GM21737 (cell line): ENCODE data around the gene ENHO.

Experiments used
- ATAC-seq: cut with Tn5 transposase; IDR thresholded peaks from one replicate; pipeline ENCODE4 v1.9.1; 2021; ENCODE audit warnings: mild to moderate bottlenecking, moderate library complexity; ENCODE audit not compliant: unreplicated experiment

ENHO gene

DNA sequence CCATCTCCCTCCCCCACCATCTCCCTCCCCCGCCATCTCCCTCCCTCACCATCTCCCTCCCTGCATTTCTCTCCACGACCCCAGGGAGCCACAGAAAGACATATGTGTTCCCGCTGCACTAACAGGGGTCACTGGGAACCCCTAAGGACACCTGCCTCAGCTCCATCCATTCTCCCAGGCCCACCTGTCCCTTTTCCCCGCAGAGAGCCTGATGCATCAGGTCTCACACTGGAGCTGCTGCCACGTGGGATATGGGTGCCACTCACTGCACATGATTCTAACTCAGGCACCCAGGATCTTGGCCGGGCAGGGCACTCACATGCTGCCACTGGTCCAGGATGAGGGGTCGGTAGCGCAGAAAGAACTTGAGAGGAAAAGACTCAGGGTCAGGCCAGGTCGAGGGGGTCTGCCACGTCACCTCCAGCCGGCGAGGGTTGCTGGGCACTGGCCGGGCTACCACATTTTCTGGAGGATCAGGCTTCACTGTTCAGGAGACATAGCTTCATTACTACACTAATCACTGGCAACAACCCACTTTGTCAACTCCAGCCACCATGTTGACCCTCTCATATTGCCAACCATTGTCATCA is 33.2 kb upstream of the ENHO start:
- no peak for ATAC-seq

DNA sequence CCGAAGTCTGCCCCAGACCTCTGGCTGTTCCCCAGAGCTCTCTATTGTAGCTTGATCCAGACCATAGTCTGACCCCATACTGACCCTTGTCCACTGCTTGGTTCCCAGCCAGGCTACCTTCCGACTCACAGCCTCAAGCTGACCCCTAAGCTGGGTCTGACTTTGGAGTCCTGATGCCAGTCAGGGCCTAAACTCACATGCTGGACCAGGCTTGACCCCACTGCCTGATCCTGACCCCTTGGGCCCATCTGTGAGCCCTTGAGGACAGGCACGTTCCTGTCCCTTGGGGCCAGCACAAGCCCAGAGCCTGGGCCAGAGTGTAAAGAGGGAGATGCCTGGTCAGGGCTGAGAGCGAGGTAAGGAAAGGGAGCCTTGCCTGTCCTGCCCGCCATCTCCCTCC is 32.7 kb upstream of the ENHO start:
- no peak for ATAC-seq

DNA sequence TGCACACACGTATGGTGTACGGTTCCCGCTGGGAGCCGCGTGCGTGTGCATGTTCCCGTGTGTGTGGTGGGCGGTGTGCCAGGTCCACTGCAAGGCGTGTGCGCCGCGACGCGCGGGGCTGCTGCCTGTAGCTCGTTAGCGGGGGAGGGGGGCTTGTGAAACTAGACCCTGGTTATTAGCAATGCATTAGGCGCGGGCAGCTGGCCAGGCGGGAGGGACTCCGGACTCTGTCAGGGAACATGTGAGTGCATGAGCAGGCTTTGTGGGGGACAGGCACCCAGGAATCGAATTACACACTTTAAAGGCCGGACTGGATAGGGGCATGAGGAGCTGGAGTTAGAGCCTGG is 32.2 kb upstream of the ENHO start:
- no peak for ATAC-seq

DNA sequence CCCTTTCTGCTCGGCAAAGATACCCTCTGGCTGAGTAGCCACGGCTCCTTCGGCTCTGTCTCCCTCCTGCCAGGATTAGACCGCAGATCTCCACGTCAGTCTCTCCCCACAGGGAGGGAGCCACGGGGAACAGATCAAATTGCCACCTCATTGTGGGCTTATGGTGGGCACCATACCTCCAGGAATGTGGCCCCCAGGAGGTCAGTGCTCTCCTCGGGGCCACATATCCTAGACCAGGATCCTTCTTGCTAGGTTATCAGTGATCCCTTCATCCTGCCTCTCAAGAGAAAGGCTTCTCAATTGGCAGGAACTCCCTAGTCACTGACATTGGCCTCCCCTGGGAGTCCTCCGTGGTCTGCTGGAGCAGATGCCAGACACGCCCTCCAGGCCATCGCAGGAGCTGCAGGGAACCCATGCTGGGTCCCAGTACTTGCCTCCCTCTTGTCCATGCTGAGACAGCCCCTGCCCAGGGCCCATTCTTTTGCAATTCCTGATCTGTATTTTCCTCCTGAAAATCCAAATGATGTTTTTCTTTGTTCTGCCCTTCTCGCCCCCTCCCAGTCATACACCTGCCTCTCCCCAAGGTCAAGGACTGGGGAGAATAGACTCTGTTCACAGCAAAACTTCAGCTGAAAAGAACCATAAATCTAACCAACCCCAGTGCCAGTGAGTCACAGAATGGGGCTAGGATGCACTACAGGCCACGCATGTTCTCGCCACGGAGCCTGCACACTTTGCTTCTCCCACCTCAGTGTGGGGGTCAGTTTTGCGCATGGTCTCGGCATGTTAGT is 31.6 kb upstream of the ENHO start:
- no peak for ATAC-seq

DNA sequence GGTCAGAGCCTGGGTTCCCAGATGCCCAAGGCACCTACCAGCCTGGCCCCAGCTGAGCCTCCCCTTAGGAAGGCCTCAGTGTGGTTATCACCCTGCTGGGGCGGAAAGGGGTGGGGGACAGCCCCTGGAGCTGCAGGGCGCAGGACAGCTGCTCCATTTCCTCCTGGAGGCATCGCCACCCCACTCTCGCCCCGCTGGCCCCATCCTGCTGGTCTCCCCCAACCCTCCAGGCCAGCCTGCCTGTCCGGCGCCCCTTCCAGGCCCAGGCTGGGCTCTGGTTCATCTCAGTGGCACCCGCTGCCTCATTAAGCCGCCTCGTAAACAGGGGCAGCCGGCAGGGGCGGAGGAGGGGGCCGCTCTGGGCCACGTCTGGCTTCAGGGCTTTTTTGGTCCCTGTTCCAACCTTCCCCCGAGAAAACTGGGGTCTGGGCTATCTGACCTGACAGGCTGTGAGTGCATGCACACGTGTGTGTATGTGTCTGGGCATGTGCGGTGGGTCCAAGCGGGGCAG is 30.8 kb upstream of the ENHO start:
- no peak for ATAC-seq

DNA sequence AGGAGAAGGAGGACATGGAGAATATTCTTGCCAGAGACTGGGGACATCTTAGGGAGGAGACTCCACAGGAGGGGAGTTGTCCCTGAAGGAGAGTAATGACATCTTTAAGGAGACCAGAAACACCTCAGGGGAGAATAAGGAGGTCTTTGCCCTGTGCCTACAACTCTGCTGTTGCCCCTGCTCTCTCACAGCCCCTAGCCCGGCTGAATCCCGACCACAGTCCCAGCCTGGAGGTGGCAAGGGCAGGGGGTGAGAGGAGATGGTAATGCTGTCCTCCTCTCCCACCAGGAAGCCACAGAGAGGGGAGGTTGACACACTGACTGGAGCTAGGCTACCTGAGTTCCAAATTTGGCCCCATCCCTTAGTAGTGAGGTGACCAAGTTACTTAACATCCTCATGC is 30.2 kb upstream of the ENHO start:
- no peak for ATAC-seq

DNA sequence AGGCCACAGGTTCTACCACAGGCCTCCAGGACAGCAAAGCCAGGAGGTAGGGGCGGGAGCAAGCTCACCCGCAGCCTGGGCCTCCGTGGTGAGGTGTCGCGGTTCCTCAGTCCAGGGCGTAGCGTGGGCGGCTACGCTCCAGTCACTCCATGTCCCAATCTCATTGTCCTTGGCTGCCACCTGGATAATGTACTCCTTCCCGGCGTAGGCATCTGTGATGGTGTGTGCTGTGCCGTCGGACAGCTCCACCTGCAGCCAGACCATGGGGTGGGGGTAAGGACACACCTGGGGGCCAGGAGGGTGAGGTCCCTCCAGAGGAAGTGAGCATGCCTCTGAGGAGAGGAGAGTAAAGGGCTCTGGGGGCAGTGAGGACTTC is 29.8 kb upstream of the ENHO start:
- no peak for ATAC-seq

DNA sequence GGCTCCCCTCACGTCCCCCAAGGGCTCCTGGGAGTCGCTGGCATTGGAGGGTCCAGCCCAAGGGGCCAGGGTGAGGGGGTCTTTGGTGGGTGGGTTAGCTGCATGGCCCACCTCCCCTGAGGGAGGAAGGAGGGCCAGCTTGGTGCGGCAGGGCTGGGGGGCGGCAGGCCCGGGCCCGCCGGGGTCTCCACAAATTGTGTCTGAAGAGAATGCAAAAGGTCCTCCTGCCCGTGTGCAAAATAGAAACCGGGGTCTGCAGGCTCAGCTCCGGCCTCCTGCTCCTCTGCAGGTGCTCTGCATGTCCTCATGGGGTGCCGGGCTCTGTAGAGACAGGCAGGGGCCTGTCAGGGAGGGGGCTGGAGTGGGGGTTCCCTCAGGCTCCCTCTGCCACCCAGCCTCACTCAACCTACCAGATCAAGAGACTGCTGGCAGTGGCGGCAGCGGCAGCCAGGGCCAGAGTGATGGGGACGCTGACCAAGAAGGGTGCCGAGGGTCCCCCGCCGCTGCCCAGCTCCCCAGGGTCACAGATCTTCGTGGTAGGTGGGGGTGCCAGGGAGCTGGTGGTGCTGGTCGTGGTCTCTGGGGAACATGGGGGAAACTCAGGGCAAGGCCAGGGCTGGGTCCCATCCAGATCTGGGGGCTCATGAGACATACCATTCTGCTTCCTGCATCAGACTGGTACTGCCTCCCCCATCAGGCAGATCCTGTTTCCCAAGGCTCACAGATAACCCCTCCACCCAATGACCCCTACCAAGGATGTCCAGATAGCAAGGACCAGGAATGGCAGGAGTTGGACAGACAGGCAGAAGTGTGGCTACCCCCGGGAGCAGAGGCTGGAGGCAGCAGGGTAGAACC is 29.2 kb upstream of the ENHO start:
- no peak for ATAC-seq

DNA sequence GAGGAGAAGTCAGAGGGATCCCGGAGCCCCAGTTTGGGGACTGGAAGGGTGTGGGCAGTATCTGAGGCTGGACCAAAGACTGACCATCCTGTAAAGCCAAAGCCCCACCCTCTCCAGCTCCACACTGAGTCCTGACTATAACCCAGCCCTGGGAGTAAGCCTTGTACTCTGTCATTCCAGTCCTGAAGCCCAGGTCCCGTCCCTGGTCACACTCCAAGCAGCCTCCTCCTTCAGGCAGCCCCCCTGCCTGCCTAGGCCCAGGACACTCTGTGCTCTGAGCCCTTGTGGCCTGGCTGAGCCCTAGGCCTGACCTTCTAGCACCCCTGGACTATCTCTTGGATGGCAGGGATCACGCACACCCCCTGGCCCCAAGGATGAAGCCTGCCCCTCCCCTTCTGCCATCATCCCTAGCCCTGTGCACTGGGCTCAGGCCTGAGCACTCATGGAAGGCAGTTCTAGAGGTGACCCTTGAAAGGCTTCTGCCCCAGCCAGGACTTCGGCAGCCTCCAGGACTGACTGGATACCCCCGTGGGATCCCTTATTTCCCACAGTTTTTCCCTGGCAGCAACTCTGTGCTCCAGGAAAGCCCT is 28.0 kb upstream of the ENHO start:
- ATAC-seq, result no peak

DNA sequence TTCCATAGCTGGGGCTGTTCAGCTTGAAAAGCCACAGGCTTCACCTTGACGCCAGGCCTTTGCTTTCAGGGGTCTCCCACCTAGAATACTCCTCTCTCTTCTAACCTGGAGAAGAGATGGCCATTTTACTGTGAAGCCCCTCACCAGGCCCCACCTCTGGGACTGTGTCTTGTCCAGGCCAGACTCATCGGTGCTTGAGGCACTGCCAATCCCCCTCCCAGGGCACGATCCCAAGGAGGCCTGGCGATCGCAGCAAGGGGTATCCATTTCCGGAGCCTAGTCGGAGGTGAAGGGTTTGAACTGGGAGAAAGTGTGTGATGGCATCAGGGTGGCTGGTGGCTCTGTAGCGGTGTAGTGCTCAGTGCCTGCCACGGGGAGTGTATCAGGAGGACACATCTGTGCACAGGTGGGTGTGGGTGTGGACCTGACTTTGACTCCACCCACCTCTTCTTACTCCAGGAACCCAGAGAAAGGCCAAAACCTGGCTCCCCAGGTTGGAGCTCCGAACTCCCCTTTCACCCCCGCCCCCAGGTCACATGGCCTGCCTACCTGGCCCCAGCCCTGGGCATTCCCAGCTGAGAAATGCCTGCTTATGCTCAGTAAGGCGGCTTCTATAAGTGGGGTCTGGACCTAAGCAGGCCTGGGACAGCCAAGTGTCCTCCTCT is 27.4 kb upstream of the ENHO start:
- no peak for ATAC-seq

DNA sequence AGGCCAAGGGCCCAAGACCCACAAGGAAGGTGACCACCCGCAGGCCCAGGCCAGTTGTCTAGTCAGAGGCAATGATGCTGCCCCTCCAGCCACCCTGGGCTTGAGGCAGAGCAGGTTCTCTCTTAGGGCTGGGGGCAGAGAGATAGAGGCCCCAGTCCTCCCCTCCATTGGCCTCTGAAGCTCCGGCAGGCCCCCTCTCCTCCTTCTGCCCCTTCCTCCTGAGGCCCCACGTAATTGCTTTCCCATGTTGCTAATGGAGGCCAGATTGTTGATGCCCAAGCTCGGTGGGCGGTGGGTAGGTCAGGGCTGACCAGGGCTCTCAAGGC is 26.6 kb upstream of the ENHO start:
- no peak for ATAC-seq

DNA sequence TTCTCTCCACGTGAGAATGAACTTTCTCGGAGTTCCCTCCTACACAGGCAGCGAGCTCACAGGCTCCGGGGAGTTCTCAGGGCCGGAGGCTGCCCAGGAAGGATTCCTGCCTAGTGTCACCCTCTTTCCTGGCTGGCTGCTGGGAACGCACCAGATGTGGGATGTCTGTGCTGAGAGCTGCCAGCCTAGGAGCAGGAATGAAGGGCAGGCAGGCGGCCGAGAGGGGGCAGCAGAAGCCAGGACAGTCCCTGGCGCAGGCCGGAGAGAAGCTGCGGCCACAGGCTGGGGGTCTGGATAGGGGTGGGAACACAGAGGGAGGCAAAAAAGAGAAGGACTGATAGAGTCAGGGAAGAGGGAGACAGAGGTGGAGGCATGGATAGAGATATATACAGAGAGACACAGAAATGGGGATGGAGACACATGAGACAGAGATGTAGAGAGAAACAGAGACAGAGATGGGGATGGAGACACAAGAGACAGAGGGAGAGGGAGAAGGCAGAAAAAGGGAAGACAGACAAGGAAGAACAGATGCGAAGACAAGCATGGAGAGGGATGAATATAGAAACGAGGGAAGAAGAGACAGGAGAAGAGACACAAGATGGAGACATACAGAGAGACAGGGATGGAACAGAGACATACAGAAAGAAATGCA is 25.3 kb upstream of the ENHO start:
- no peak for ATAC-seq

DNA sequence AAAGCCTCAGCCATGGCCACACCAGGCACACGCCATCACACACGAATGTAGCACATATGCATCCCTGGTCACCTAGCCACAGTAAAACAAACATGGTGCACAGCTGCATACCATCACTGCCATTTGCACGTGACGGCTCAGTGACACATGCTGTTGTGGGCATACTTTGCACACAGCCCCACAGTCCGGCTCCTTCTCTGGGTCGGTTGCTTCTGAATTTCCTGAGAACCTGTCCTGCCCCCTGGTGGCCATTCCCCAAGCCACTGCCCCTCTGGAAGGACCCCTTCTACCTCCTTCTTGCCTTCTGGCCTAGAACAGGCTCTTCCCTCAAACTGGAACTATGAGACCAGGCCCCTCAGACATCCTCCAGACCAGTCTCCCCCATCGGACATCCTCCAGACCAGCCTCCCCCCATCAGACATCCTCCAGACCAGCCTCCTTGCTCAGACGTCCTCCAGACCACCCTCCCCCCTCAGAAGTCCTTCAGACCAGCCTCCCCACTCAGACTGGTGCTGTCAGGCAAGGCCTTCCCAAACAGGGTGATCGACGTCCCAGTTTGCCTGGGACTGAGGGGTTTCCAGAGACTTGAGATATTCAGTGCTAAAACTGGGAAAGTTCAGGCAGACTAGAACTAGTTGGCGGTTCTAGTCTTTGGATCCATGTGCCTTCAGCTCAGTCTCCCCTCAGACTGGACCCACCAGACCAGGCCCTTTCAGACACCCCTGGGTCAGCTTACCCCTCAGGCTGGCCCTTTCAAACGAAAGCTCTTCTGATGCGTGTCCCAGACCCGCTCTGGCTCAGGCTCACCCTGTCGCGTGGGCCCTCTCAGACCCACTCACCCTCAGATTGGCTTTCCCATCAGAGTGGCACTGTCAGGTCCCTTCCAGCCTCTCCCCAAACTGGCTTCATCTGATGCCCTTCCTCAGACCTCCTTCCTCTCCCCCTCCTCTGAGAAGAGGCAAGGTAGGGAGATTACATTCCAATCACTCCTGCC is 24.3 kb upstream of the ENHO start:
- ATAC-seq, result no peak

DNA sequence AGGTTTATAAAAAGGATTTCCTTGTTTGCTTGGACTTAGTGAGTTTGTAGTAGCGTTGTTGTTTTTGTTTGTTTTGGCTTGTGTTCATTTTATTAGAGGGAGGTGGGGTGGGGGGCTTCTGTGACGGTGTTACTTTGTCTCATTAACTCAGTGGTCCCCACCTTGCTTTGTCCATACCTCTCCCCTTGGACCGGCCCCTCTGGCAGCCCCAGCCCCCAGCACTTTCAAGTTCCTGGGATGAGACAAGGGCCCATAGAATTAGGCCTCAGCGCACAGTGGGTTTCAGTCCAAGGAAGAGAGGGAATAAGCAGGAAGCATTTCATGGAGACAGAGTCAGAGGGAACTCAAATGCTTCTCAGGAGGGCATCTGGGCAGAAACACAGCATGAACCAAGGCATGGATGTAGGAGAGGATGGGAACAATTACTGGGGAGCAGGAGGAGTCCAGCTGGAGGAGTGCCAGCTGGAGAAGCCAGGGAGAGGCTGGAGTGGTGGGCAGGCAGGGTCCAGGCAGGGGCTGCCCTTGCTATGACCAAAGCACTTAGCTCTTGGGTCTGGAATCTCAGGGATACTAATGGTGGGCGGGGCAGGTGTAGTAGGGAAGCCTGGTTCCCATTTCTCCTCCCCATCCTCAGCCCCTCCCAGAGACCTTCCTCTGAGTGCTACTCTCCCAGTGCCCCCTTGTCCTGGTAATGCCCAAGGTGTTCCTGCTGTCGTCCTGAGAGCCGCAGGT is 23.5 kb upstream of the ENHO start:
- ATAC-seq, result no peak

DNA sequence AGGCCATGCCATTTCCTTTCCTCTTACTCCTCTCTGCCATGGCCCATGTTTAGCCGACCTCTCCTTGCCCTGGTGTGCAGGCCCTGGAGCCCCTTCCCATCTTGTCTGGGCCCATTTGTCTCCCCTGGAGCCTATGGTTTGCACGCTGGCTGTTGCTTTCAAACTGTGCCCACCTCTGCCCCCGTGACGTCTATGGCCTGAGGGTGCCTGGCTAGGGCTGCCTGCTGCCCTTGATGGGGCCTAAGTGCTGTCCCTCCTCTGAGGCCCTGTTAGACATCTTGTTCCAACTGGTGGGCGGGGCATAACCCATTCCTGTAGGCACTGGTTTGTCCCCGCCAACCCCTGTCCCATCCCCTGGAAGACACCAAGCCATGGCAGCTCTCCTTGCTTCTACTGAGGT is 22.7 kb upstream of the ENHO start:
- ATAC-seq, result no peak

DNA sequence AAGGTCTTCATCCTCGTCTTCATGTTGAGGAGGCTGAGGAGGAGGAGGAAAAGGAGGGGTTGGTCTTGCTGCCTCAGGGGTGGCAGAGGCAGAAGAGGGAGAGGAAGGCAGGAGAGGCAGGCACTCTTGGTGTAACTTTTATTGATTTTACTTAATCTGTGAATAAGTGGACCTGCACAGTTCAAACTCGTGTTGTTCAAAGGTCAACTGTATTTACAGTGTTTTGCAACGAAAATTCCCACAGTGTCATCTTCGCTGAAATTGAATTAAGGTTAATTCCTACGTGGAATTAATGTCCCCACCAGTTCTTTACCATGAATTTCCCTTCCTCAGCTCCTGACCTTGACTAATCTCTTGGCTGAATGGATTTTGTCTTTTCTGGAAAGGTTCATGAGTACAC is 21.2 kb upstream of the ENHO start:
- ATAC-seq, result no peak

DNA sequence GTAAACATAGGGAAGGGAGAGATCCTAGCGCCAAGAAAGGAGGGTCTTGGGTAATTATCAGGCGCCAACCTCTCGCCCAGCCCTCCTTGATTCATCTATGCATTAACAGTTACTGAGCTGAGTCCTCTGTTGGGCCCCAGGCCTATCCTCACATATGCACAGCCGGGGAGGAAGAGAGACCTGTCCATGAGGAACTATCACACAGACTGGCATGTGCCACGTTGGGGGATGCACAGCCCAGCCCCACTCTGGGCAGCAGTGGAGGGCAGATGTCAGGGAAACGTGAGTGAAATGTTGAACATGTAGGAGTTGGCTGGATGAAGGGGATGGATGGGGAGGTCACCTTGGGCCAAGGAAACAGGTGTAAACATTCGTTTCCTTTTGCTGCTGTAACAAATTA is 18.8 kb upstream of the ENHO start:
- no peak for ATAC-seq

DNA sequence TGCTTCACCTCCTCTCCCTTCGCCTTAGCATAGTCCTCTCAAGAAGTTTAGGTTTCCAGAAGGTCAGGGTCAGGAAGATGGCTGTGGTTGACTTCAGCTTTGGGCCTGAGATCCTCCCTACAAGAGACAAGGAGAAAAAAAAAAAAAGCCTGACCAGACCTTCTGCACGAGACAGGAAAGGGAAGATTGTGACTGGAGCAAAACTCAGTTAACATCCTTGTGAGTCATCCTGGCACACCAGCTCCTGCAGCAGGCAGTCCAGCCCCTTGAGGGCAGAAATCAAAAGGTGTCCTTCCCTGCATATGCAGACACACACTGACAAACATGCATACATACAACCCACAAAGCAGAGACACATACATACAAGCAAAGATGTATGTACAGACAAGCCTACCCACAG is 18.0 kb upstream of the ENHO start:
- no peak for ATAC-seq

DNA sequence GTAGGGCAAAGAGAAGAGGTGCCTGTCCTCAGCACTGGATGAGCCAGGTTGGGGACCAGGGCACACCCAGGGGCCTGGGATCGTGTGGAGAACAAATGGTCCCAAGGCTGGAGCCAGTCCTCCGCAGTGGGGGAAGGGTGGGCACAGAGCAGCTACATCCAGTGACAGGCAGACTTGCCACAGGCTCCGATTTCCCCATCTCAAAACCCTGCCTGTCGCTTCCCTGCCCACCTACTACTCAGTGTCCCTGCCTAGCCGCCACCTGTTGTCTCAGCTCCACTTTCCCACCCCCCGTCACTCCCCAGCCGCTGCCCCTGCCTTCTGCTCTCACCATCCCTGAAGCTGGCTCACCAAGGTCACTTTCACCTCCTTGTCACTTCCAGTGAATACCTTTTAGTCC is 13.9 kb upstream of the ENHO start:
- ATAC-seq, result no peak
